A673 (cell line): Measurements from ENCODE around the gene GFOD2.

ENCODE experiments used
- EZH2 ChIP-seq: fragments of 200-600 bp; sonication (generic); IDR thresholded peaks from 2 replicates; pipeline ENCODE4 v1.6.1; 2017; ENCODE audit warnings: borderline replicate concordance, low read depth, mild to moderate bottlenecking, mixed read lengths, antibody characterized with exemption, low read length; ENCODE audit not compliant: poor library complexity, severe bottlenecking
- TF ChIP-seq, protein P1 (sequence below): fragments of 300-800, 200-600 bp; sonication (generic); conservative IDR thresholded peaks from 2 replicates; pipeline ENCODE4 v1.5.1; 2017; ENCODE audit warnings: low read depth, mild to moderate bottlenecking, antibody characterized with exemption, low read length, moderate library complexity, mixed read lengths

DNA sequence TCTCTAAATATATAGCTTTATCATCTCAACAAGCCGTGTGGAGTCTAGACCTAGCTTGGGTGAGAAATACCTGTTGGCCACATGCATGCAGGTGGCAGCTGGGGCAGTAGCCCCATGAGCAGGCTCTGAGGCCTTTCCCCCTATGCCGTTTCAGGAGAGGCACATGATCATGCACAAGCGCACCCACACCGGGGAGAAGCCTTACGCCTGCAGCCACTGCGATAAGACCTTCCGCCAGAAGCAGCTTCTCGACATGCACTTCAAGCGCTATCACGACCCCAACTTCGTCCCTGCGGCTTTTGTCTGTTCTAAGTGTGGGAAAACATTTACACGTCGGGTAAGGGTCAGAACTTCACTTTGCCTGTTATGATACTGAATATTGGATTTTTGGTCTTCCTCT, 90.9 kb downstream of the GFOD2 start:
- TF ChIP-seq, protein P1, sequence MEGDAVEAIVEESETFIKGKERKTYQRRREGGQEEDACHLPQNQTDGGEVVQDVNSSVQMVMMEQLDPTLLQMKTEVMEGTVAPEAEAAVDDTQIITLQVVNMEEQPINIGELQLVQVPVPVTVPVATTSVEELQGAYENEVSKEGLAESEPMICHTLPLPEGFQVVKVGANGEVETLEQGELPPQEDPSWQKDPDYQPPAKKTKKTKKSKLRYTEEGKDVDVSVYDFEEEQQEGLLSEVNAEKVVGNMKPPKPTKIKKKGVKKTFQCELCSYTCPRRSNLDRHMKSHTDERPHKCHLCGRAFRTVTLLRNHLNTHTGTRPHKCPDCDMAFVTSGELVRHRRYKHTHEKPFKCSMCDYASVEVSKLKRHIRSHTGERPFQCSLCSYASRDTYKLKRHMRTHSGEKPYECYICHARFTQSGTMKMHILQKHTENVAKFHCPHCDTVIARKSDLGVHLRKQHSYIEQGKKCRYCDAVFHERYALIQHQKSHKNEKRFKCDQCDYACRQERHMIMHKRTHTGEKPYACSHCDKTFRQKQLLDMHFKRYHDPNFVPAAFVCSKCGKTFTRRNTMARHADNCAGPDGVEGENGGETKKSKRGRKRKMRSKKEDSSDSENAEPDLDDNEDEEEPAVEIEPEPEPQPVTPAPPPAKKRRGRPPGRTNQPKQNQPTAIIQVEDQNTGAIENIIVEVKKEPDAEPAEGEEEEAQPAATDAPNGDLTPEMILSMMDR: no peak
- no peak for TF ChIP-seq EZH2
